GM21737 (cell line): ENCODE results near the gene DEFB121.
"Not testable (repeated sequence)": the region's sequence is repeated elsewhere in the genome, so short reads cannot be mapped to it uniquely, and the experiment has no call there.

Experiments
- ATAC-seq: cut with Tn5 transposase; IDR thresholded peaks from one replicate; pipeline ENCODE4 v1.9.1; 2021; ENCODE audit warnings: mild to moderate bottlenecking, moderate library complexity; ENCODE audit not compliant: unreplicated experiment

The DEFB121 gene

DNA sequence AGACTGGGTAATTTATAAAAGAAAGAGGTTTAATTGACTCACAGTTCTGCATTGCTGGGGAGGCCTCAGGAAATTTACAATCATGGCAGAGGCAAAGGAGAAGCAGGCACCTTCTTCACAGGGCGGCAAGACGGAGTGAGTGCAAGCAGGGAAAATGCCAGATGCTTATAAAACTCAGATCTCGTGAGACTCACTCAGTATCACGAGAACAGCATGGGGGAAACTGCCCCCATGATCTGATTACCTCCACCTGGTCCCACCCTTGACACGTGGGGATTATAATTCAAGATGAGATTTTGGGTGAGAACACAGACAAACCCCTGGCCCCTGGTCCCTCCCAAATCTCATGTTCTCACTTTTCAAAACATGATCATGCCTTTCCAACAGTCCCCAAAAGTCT is 41.7 kb downstream of the DEFB121 start:
- ATAC-seq: not testable (repeated sequence)

DNA sequence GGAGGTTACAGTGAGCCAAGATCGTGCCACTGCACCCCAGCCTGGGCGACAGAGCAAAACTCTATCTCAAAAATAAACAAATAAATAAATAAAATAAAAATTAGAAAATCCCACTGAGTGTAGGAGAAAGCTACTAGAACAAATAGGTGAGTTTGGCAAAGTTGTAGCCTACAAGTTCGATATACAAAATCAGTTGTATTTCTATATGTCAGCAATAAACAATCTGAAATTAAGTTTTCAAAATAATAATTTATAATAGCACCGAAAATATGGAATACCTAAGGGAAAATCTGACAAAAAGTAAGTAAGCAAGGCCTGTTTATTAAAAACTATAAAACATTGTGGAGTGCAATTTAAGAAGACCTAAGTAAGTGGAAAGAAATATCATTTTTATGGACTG is 42.7 kb downstream of the DEFB121 start:
- ATAC-seq: no peak

DNA sequence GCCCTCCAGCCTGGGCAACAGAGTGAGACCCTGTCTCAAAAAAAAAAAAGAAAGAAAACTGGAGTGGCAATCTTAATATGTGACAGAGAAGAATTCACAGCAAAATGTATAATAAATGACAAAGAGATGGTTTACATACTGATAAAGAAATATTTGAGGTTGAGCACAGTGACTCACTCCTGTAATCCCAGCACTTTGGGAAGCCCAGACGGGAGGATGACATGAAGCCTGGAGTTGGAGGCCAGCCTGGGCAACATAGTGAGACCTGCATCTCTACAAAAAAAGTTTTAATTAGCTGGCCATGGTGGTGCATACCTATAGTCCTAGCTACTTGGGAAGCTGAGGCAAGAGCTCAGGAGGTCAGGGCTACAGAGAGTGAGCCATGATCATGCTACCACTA is 50.0 kb downstream of the DEFB121 start:
- no peak for ATAC-seq
